Stimulated activated CD4-positive, alpha-beta T cell treated with anti-CD3 and anti-CD28 coated beads, TNF-alpha, amount 100 ng/mL, for 4 hours (primary cell): Measurements from ENCODE around the gene DAPK3.
"Not testable (repeated sequence)": the region's sequence is repeated elsewhere in the genome, so short reads cannot be mapped to it uniquely, and the experiment has no call there.

Source experiments
- DNase-seq, 3 experiments: peaks; one replicate each; pipeline ENCODE4 v3.0.0-alpha.2; 2020; ENCODE audit warnings: low read depth in 3 of 3

The DAPK3 gene

GRCh38 chr19:4005436-4005835, 34.5 kb upstream of the DAPK3 start:
- DNase-seq: not testable (repeated sequence)

GRCh38 chr19:4000798-4001197, 29.9 kb upstream of the DAPK3 start:
- not testable (repeated sequence) for DNase-seq

GRCh38 chr19:3998667-3999412, 27.9 kb upstream of the DAPK3 start:
- not testable (repeated sequence) for DNase-seq

- DNase-seq: no peak
Measured at GRCh38 chr19:3995607-3996006, 24.7 kb upstream of the DAPK3 start.

- DNase-seq: no peak
Measured at GRCh38 chr19:3990815-3991117, 19.9 kb upstream of the DAPK3 start.

- DNase-seq: peak; percentile 68 to 82 (median 79)
Measured at GRCh38 chr19:3987619-3988371, 16.9 kb upstream of the DAPK3 start.

GRCh38 chr19:3986260-3987041, 15.6 kb upstream of the DAPK3 start:
- peak in 1 of 3 experiments; percentile 39 for DNase-seq

GRCh38 chr19:3985643-3986259, 14.9 kb upstream of the DAPK3 start:
- no peak for DNase-seq

GRCh38 chr19:3984908-3985642, 14.2 kb upstream of the DAPK3 start, which contains the start of gene EEF2:
Gene EEF2, minus strand, starts transcription at chr19:3985463. Its CDS starts 83 bp downstream, at chr19:3985380.
- DNase-seq: peak; percentile 84 to 89 (median 89)

- DNase-seq: no peak
Measured at GRCh38 chr19:3984584-3984907, 13.6 kb upstream of the DAPK3 start.

- DNase-seq: no peak
Measured at GRCh38 chr19:3983936-3984583, 13.2 kb upstream of the DAPK3 start.

GRCh38 chr19:3983542-3983914, 12.6 kb upstream of the DAPK3 start:
- DNase-seq: no peak

GRCh38 chr19:3982701-3983541, 12.0 kb upstream of the DAPK3 start:
- DNase-seq: no peak

- no peak for DNase-seq
Measured at GRCh38 chr19:3981736-3982681, 11.1 kb upstream of the DAPK3 start.

GRCh38 chr19:3981373-3981735, 10.5 kb upstream of the DAPK3 start:
- DNase-seq: no peak

GRCh38 chr19:3980353-3981251, 9.7 kb upstream of the DAPK3 start:
- no peak for DNase-seq

- DNase-seq: no peak
Measured at GRCh38 chr19:3979674-3980352, 8.9 kb upstream of the DAPK3 start.
